NOMO-1 treated with DMSO at 0.1 percent for 48 hours (cell line): ENCODE data around the gene OBSCN.

ENCODE experiments used
- DNase-seq: peaks from one replicate; lab custom pipeline; 2025; ENCODE audit not compliant: unreplicated experiment; lab: John Stamatoyannopoulos, UW

The OBSCN gene

GRCh38 chr1:228374711-228375577 lies 167.1 kb downstream of the OBSCN start:
- no peak for DNase-seq

DNA sequence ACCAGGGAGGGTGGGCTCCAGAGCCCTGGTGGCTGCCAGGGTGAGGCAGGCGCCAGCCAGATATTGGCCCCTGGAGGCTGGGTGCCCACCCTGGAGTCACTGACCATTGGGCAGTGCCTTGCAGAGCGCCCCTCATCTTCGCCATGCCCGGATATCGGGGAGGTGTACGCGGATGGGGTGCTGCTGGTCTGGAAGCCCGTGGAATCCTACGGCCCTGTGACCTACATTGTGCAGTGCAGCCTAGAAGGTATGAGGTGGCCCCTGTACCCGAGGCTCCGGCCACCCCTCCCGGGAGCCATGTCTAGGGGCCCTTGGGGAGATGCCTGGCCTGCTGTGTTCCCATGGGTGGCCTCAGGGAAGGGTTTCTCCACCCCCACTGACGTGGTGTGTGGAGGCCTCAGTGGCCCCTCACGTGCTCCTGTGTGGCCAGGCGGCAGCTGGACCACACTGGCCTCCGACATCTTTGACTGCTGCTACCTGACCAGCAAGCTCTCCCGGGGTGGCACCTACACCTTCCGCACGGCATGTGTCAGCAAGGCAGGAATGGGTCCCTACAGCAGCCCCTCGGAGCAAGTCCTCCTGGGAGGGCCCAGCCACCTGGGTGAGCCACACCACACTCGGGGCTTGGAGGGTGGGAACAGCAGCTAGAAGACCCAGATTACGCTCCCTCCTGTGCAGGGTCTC lies 167.9 kb downstream of the OBSCN start:
- DNase-seq: no peak

GRCh38 chr1:228376262-228376628 lies 168.4 kb downstream of the OBSCN start:
- no peak for DNase-seq

- DNase-seq: no peak
Measured at GRCh38 chr1:228376651-228377631, 169.1 kb downstream of the OBSCN start.

GRCh38 chr1:228377664-228378089 lies 169.8 kb downstream of the OBSCN start:
- no peak for DNase-seq

DNA sequence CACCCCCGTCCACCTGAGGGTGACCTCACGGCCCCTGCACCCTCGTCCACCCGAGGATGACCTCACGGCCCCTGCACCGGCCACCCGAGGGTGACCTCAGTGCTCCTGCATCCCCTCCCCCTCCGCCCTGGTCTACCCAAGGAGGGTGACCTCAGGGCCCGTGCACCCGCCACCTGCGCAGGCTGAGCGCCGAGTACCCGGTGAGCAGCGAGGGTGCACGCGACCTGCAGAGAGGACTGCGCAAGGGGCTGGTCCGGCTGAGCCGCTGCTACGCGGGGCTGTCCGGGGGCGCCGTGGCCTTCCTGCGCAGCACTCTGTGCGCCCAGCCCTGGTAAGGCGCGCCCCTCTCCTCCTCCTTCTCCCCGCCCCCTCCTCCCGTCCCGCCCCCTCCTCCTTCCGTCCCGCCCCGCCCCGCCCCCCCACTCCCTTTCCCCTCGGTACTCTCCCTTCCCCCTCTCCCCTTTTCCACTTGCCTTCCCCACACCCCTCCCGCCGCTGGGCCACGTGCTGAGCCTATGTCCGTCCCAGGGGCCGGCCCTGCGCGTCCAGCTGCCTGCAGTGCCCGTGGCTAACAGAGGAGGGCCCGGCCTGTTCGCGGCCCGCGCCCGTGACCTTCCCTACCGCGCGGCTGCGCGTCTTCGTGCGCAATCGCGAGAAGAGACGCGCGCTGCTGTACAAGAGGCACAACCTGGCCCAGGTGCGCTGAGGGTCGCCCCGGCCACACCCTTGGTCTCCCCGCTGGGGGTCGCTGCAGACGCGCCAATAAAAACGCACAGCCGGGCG lies 170.4 kb downstream of the OBSCN start:
- peak; percentile 58 for DNase-seq

- peak; percentile 5 for DNase-seq
Measured at GRCh38 chr1:228378873-228379460, 171.1 kb downstream of the OBSCN start.

GRCh38 chr1:228379666-228380065 lies 171.8 kb downstream of the OBSCN start:
- DNase-seq: no peak

- no peak for DNase-seq
Measured at GRCh38 chr1:228381356-228381755, 173.5 kb downstream of the OBSCN start.

GRCh38 chr1:228383773-228384172 lies 175.9 kb downstream of the OBSCN start:
- no peak for DNase-seq

DNA sequence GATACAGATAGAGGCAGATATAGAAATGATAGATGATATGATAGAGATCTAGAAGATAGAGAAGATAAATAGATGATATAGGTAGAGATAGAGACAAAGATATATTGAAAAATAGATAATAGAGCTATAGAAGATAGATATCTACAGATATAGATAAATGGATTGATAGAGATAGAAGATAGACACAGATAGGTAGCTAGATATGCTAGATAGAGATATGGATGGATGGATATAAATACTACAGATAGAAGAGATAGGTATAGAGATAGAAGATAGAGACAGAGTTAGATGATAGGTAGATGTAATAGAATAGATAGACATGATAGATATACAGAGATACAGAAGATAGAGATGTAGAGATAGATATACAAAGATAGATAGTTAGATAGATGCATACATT lies 177.4 kb downstream of the OBSCN start:
- no peak for DNase-seq

DNA sequence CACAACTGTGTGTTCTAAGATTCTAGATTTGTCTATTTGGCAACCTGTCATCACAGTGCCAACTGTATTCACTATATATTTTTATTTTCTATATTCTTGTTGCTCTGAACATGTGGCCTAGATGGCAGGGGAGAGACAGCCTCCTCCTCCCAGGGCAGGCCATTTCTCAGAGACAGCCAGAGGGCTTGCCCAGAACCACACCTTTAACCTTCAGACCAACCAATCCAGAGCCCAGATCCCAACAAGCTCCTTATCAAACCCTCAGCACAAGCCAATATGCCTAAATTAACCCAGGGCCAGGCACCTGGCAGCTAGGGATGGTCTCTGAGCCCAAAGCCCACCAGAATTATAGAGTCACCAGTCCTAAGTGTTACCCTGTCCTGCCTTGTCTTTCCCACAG lies 179.5 kb downstream of the OBSCN start:
- DNase-seq: no peak

DNA sequence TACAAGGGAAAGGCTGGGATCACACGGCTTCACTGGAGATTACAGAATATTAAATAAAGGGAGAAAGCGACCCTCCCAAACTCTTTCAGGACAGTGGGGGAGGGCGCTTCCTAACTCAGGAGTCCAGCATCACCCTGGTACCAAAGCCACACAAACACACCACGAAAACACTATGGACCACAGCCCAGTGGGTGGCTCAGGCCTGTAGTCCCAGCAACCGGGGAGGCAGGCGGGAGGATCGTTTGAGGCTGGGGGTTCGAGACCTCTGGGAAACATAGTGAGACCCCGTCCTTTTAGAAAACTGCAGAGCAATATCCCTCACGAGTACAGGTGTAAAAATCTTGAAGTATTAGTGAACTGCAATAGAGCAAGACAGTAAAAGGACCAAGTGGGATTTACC lies 182.8 kb downstream of the OBSCN start:
- DNase-seq: no peak

DNA sequence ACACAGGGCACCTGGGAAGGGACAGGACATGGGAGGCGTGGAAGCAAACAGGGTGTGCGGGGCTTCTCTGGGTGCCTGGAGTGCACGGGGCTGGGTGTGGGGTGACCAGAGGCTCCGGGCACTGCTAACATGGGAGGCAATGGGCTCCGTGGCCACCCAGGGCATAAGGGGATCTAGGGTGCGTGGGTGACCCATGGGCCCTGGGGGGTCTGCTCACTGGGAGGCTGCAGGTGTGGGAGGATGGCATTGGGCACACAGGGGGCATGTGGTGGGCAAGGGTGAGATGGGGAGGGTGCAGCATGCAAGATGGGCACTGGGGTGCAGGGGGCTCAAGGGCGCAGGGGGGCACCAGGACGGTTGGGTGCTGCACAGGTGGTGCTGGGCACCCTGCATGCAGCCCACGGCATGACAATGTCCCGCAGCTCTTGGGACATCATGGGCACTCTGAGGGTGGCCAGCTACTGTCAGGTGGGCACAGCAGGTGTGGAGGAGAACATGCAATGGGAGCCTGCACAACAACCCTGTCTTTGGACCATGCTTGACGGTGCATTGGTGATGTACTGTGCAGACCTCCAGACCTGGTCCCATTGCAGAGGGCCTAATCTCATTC lies 183.7 kb downstream of the OBSCN start:
- no peak for DNase-seq

DNA sequence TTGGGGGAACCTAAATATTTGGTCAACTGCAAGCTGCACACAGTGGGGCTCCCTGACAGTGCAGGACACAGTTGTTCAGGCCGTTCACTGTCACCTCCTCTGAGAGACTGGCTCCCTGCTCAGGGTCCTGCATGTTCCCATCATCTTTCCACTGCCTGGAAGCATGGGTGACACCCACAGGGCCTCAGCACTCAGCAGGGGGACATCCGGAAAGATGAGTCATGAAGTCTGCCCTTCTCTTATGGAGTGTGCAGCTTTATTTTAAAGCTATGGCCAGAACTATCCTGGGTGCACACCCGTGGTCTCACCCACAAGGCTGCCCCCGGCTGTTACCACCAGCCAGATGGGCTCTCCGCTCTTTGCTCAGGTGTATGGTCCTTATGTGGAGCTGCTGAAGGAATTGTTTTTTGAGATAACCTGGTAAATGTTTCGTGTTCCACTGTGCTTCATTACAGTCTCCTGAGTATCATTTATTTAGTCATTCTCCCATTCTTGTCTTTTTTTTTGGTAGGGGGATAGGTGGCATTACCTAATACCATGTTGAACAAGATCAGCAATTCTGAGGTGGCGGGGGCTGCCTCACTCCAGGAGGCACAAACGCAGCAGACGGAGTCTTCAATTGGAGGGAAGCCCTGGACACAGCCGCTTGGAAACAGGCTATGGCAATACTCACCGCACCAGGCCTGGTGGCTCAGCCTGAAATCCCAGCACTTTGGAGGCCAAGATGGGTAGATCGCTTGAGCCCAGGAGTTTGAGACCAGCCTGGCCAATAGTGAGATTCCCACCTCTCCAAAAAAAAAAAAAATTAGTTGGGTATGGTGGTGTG lies 184.5 kb downstream of the OBSCN start:
- DNase-seq: no peak

- no peak for DNase-seq
Measured at GRCh38 chr1:228393268-228393701, 185.4 kb downstream of the OBSCN start.

GRCh38 chr1:228393811-228394570 lies 186.1 kb downstream of the OBSCN start:
- no peak for DNase-seq
